ENCODE data around the gene SLC39A5. TPM values are rescaled to one million over a fixed set of nuclear protein-coding genes. Genes with fewer than 3 reads are reported as not detected.
"Not testable (repeated sequence)": the region's sequence is repeated elsewhere in the genome, so short reads cannot be mapped to it uniquely, and the experiment has no call there.

Gene SLC39A5
- 0.45 and 1.0 TPM in 2 replicates for polyA plus RNA-seq (2014; cell fraction: cytosol; rRNA removed)
- 3.8 and 11.3 TPM in 2 replicates for polyA plus RNA-seq (2014; cell fraction: nucleus; rRNA removed)

GRCh38 chr12:56229916-56230431 lies at the start of gene SLC39A5:
Gene SLC39A5 (plus strand): TSS chr12:56230051. CDS start chr12:56231275, 1,224 bp downstream.
- no peak for DNase-seq (ENCODE audit: low spot score)

- DNase-seq (ENCODE audit: low spot score): no peak
Observed at GRCh38 chr12:56186957-56187356, 42.9 kb upstream of the SLC39A5 start.

- DNase-seq (ENCODE audit: low spot score): no peak
Observed at GRCh38 chr12:56188131-56188777, 41.6 kb upstream of the SLC39A5 start.

- DNase-seq (ENCODE audit: low spot score): no peak
Observed at GRCh38 chr12:56188778-56189098, 41.1 kb upstream of the SLC39A5 start.

GRCh38 chr12:56189099-56189917 lies 40.5 kb upstream of the SLC39A5 start, which contains the start of gene SMARCC2:
Gene SMARCC2 (minus strand): TSS chr12:56189483. CDS start chr12:56189461, 22 bp downstream.
- peak; percentile 86 for DNase-seq (ENCODE audit: low spot score)

GRCh38 chr12:56189918-56190694 lies 39.7 kb upstream of the SLC39A5 start:
- peak; percentile 93 for DNase-seq (ENCODE audit: low spot score)

- peak; percentile 36 for DNase-seq (ENCODE audit: low spot score)
Observed at GRCh38 chr12:56190695-56191155, 39.1 kb upstream of the SLC39A5 start.

- no peak for DNase-seq (ENCODE audit: low spot score)
Observed at GRCh38 chr12:56192582-56192981, 37.3 kb upstream of the SLC39A5 start.

- peak; percentile 88 for DNase-seq (ENCODE audit: low spot score)
Observed at GRCh38 chr12:56193025-56193578, 36.7 kb upstream of the SLC39A5 start.

- DNase-seq (ENCODE audit: low spot score): not testable (repeated sequence)
Observed at GRCh38 chr12:56196818-56197550, 32.9 kb upstream of the SLC39A5 start.

- no peak for DNase-seq (ENCODE audit: low spot score)
Observed at GRCh38 chr12:56197921-56198635, 31.8 kb upstream of the SLC39A5 start.

- DNase-seq (ENCODE audit: low spot score): no peak
Observed at GRCh38 chr12:56198836-56199235, 31.0 kb upstream of the SLC39A5 start.

- no peak for DNase-seq (ENCODE audit: low spot score)
Observed at GRCh38 chr12:56202366-56202765, 27.5 kb upstream of the SLC39A5 start.

GRCh38 chr12:56202838-56203237 lies 27.0 kb upstream of the SLC39A5 start:
- DNase-seq (ENCODE audit: low spot score): no peak

GRCh38 chr12:56204275-56204674 lies 25.6 kb upstream of the SLC39A5 start:
- no peak for DNase-seq (ENCODE audit: low spot score)

- DNase-seq (ENCODE audit: low spot score): no peak
Observed at GRCh38 chr12:56205445-56205844, 24.4 kb upstream of the SLC39A5 start.

- peak; percentile 52 for DNase-seq (ENCODE audit: low spot score)
Observed at GRCh38 chr12:56206452-56207166, 23.2 kb upstream of the SLC39A5 start.

GRCh38 chr12:56208006-56208405 lies 21.8 kb upstream of the SLC39A5 start:
- DNase-seq (ENCODE audit: low spot score): no peak

GRCh38 chr12:56212361-56212760 lies 17.5 kb upstream of the SLC39A5 start:
- no peak for DNase-seq (ENCODE audit: low spot score)

Measured in SK-N-DZ (cell line).